Hematopoietic multipotent progenitor cell treated with erythropoietin and hydrocortisone succinate and interleukin-3 and kit ligand, for 15 days (in vitro differentiated cells): ENCODE results near the gene CNN1.
A peak's percentile ranks its signal among the peaks of the same experiment; 100 is the strongest.
"Not testable (repeated sequence)": the region's sequence is repeated elsewhere in the genome, so short reads cannot be mapped to it uniquely, and the experiment has no call there.

Experiments
- DNase-seq: peaks from one replicate; pipeline ENCODE4 v3.0.0-alpha.2; 2015; ENCODE audit warnings: low spot score

Gene CNN1

GRCh38 chr19:11566164-11566563, 27.5 kb downstream of the CNN1 start:
- DNase-seq = peak; percentile 51

- DNase-seq = no peak
Measured at GRCh38 chr19:11570039-11570462, 31.4 kb downstream of the CNN1 start.

DNA sequence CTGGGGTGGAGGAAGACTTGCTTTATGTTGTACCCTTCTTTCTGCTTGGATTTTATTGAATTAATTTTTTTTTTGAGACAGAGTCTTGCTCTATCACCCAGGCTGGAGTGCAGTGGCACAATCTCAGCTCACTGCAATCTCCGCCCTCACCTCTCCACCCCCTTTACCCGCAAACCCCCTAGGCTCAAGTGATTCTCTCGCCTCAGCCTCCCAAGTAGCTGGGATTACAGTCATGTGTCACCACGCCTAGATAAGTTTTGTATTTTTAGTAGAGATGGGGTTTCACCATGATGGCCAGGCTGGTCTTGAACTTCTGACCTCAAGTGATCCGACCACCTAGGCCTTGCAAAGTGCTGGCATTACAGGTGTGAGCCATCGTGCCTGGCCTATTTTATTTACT, 34.7 kb downstream of the CNN1 start:
- DNase-seq = not testable (repeated sequence)

- DNase-seq = not testable (repeated sequence)
Measured at GRCh38 chr19:11573763-11574162, 35.1 kb downstream of the CNN1 start.

DNA sequence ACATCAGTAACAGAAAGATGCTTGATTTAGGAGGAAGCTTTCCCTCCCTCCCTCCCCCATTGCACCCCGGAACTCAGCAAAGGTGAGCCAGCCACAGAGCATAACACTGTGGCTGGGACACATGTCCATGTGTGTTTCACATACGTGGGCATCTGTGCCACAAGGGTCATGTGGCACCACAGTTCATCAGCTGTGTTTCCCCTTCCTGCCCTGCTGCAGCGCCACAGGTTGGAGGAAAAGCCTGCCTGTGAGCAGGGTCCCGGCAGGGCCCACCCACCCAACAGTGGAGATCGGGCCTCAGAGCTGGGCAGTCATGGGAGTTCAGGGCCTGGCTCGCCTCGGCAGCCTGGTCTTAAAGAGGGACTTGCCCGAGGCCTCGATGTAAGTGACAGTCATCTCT, 36.0 kb downstream of the CNN1 start:
- no peak for DNase-seq

DNA sequence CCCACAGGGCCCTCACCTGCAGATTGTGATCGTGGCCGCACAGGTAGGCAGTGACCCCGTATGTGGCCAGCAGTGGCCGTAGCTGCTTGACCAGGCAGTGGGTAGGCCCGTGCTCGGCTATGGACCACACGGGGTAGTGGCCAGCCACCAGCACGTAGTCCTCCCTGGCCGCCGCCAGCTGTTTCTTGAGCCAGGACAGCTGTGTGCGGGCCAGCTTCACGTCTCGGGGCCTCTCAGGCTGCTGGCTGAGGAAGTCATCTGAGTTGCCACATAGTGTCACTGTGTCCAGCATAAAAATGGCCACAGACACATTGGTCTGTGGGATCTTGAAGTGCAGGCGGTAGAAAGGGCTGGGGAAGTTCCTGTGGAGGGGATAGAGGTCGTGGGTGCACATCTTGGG, 37.6 kb downstream of the CNN1 start:
- no peak for DNase-seq

DNA sequence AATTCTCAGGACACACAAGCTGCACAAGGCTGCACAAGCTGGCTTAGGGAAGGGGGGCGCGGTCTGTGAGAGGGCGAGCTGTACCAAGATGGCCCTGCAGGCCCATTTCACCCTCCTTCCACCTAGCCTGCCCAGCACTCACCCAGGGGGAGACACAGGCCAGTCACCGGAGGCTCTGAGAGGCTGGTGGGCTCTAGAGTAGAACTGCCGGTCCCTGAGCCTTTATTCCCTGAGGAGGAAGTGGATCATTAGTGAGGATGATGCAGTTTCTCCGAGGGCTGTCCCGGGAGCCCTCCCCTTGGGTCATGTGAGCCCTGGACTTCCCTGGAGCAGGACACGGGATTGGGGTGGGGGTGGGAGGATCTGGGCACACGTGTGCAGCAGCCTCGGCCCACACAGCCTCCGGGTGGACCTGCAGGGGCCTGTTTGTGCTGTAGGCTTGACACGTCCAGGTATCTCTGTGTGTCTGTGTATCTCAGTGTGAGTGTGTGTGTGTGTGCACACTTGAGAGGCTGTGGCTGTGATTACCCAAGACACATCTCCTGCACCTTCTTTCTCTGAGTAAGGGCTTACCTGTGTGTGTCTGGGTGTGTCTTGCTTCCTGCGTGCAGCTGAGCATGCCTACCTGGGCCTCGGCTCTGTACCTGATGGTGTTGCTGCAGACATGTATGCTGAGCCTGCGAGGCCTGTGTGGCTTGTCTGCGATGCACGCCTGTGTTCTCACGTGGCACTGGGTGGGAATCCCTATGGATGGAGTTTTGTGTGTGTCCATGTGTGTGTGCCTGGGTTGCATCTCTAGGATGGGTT, 39.0 kb downstream of the CNN1 start, which contains the start of gene ACP5:
ACP5 (minus strand) TSS at position 195 of the 807 bp plus-strand sequence. CDS start 328 bp downstream, outside the sequence.
- no peak for DNase-seq

- DNase-seq = peak; percentile 31
Measured at GRCh38 chr19:11578258-11579142, 39.8 kb downstream of the CNN1 start.

GRCh38 chr19:11580116-11580515, 41.5 kb downstream of the CNN1 start:
- DNase-seq = no peak

DNA sequence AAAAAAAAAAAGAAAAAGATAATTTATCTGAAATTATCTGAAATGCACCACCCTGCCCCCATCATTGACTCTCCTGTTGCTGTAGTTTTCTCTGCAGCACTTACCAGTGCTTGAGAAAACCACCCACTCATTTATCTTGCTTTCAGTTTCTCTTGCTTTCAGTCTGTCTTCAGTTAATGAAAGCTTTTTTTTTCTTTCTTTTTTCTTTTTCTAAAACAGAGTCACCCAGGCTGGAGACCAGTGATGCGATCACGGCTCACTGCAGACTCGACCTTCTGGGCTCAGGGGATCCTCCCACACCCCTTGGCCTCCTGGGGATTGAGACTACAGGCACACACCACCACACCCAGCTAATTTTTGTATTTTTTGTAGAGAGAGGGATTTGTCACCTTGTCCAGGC, 43.1 kb downstream of the CNN1 start:
- peak; percentile 58 for DNase-seq

GRCh38 chr19:11586331-11586730, 47.7 kb downstream of the CNN1 start:
- DNase-seq = no peak

- peak; percentile 85 for DNase-seq
Measured at GRCh38 chr19:11587302-11587974, 48.8 kb downstream of the CNN1 start.

- no peak for DNase-seq
Measured at GRCh38 chr19:11587975-11588631, 49.5 kb downstream of the CNN1 start.

DNA sequence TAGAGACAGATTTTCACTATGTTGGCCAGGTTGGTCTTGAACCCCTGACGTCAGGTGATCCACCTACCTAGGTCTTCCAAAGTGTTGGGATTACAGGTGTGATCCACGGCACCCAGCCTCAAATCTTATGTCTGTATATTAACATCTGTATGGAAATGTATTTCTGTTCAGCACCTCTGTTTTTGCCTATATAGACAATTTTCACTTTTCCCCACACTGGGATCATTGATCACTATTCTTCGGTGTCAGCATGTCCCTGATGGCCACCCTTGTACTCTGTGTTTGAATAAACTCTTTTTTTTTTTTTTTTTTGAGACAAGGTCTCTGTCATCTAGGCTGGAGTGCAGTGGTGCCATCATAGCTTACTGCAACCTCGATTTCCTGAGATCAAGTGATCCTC, 55.4 kb downstream of the CNN1 start:
- no peak for DNase-seq

GRCh38 chr19:11596156-11596555, 57.5 kb downstream of the CNN1 start:
- DNase-seq = no peak

- DNase-seq = peak; percentile 97
Measured at GRCh38 chr19:11597202-11598102, 58.8 kb downstream of the CNN1 start, which contains the start of gene ZNF627. TSS of gene ZNF627 (plus strand) at chr19:11597483. CDS start at chr19:11597628, 145 bp downstream.

DNA sequence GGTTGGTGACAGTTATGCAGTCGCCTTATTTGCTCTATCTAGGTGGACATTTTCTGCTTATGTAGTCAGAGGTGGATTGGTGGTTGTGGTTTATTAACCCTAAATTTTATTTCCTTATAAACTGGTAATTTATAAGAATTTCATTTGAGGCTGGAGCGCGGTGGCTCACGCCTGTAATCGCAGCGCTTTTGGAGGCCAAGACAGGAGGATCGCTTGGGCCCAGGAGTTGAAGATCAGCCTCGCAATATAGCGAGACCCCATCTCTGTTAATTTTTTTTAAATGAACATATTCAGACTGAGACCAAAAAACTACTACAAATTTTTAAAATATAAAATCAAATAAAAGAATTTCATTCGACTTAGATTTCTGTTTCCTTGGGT, 59.4 kb downstream of the CNN1 start:
- no peak for DNase-seq

GRCh38 chr19:11598746-11599145, 60.1 kb downstream of the CNN1 start:
- no peak for DNase-seq

- DNase-seq = not testable (repeated sequence)
Measured at GRCh38 chr19:11599704-11600103, 61.1 kb downstream of the CNN1 start.
